HCT116 (cell line): Measurements from ENCODE around the gene CHD2. TPM values are rescaled to one million over a fixed set of nuclear protein-coding genes. Genes with fewer than 3 reads are reported as not detected.

Experiments used
- ATAC-seq: fragments of 200-7000 bp; cut with Tn5 transposase; 2 replicates; pipeline ENCODE4 v1.9.1; 2020; ENCODE audit warnings: mild to moderate bottlenecking, moderate library complexity
- BruUV-seq: library from RNA; stranded (reverse); fragments of 400-500 nt; replicated peaks from 2 replicates; lab custom pipeline; 2021; lab: Mats Ljungman, UMichigan
- CTCF ChIA-PET: fragments of 300-600 bp; sonication (Branson Sonifier 250); formaldehyde crosslinking; loops from one replicate; lab custom pipeline; 2021; ENCODE audit warnings: antibody characterized with exemption; lab: Charles Lee
- POLR2A ChIA-PET: fragments of 300-600, 350-600 bp; sonication (Branson Sonifier 250); formaldehyde crosslinking; loops from one replicate; lab custom pipeline; 2021; ENCODE audit warnings: antibody characterized with exemption; lab: Charles Lee
- RAD21 ChIA-PET, 2 experiments: fragments of 300-600 bp; sonication (Branson Sonifier 250); formaldehyde crosslinking; loops; one replicate each; lab custom pipeline; 2023; ENCODE audit warnings: low total read pairs in 2 of 2; ENCODE audit not compliant: uncharacterized antibody in 2 of 2, unreplicated experiment in 2 of 2, low non-redundant PET in 1 of 2; lab: Charles Lee
- DNase-seq: peaks from one replicate; pipeline ENCODE4 v3.0.0-alpha.2; 2010; ENCODE audit warnings: low read depth, low spot score
- H2AFZ ChIP-seq: fragments of 200-600 bp; shearing (Covaris generic), sonication (generic); 2 replicates; pipeline ENCODE4 v1.6.1; 2017; ENCODE audit warnings: low read depth, mixed run types, mixed read lengths, antibody characterized with exemption, low read length; ENCODE audit not compliant: poor library complexity, severe bottlenecking
- H3K27ac ChIP-seq: 2 replicates; pipeline ENCODE4 v1.5.1; 2012; ENCODE audit warnings: low read depth, low read length
- H3K27me3 ChIP-seq: fragments of 200-600 bp; sonication (generic); 2 replicates; pipeline ENCODE4 v1.6.1; 2016; ENCODE audit warnings: mixed run types, low read length, mixed read lengths; ENCODE audit not compliant: insufficient read depth
- H3K36me3 ChIP-seq, 2 experiments: fragments of 200-500 bp in 1 of 2; fragments of 200-600 bp in 1 of 2; sonication (Bioruptor generic) in 1 of 2; sonication (generic) in 1 of 2; 2 replicates each; pipeline versions ENCODE4 v1.5.1 to v1.6.1; 2014 to 2016; ENCODE audit warnings: low read length in 2 of 2, inconsistent platforms in 1 of 2, mixed read lengths in 1 of 2, mixed run types in 1 of 2; ENCODE audit not compliant: insufficient read depth in 2 of 2, control insufficient read depth in 1 of 2
- H3K4me1 ChIP-seq, 2 experiments: fragments of 200-600 bp in 1 of 2; sonication (generic) in 1 of 2; 2 replicates each; pipeline versions ENCODE4 v1.5.1 to v1.6.1; 2012 to 2017; ENCODE audit warnings: low read length in 2 of 2, inconsistent platforms in 1 of 2, mild to moderate bottlenecking in 1 of 2, mixed read lengths in 1 of 2, mixed run types in 1 of 2, moderate library complexity in 1 of 2; ENCODE audit not compliant: insufficient read depth in 2 of 2, control insufficient read depth in 1 of 2
- H3K4me2 ChIP-seq: fragments of 200-600 bp; sonication (generic); 2 replicates; pipeline ENCODE4 v1.6.1; 2017; ENCODE audit warnings: mixed run types, low read length, mixed read lengths
- H3K4me3 ChIP-seq, 2 experiments: fragments of 200-600 bp in 1 of 2; sonication (generic) in 1 of 2; replicated peaks in 1 of 2; 2 replicates each; pipeline ENCODE4 v1.5.1; 2011 to 2016; ENCODE audit warnings: low read length in 2 of 2, control low read depth in 1 of 2, low read depth in 1 of 2, mild to moderate bottlenecking in 1 of 2, mixed read lengths in 1 of 2, mixed run types in 1 of 2
- H3K79me2 ChIP-seq: fragments of 200-600 bp; sonication (generic); 2 replicates; pipeline ENCODE4 v1.6.1; 2017; ENCODE audit warnings: mild to moderate bottlenecking, mixed run types, low read length, moderate library complexity, mixed read lengths; ENCODE audit not compliant: insufficient read depth
- H3K9ac ChIP-seq: fragments of 200-600 bp; sonication (generic); 2 replicates; pipeline ENCODE4 v1.6.1; 2016; ENCODE audit warnings: low read length, mixed read lengths
- H3K9me2 ChIP-seq: fragments of 200-600 bp; sonication (generic), shearing (Covaris generic); 2 replicates; pipeline ENCODE4 v1.6.1; 2017; ENCODE audit warnings: mixed run types, mild to moderate bottlenecking, moderate library complexity; ENCODE audit not compliant: insufficient read depth
- H3K9me3 ChIP-seq, 2 experiments: fragments of 200-500 bp in 1 of 2; fragments of 200-600 bp in 1 of 2; sonication (Bioruptor generic) in 1 of 2; sonication (generic) in 1 of 2; 2 replicates each; pipeline ENCODE4 v1.6.1; 2014 to 2017; ENCODE audit warnings: low read length in 2 of 2, mixed read lengths in 2 of 2, inconsistent platforms in 1 of 2, low read depth in 1 of 2, mild to moderate bottlenecking in 1 of 2, mixed run types in 1 of 2, moderate library complexity in 1 of 2; ENCODE audit not compliant: control insufficient read depth in 1 of 2, insufficient read depth in 1 of 2
- H4K20me1 ChIP-seq: fragments of 200-600 bp; sonication (generic), shearing (Covaris generic); 2 replicates; pipeline ENCODE4 v1.6.1; 2017; ENCODE audit warnings: mixed run types, mild to moderate bottlenecking, moderate library complexity; ENCODE audit not compliant: insufficient read depth
- CBX3 ChIP-seq: IDR thresholded peaks from 2 replicates; pipeline ENCODE4 v1.6.1; 2012; ENCODE audit warnings: low read depth
- ELF1 ChIP-seq: IDR thresholded peaks from 2 replicates; pipeline ENCODE4 v1.6.1; 2012; ENCODE audit warnings: low read depth, borderline replicate concordance
- EZH2 ChIP-seq: fragments of 200-600 bp; sonication (generic); IDR thresholded peaks from 2 replicates; pipeline ENCODE4 v1.6.1; 2017; ENCODE audit warnings: antibody characterized with exemption, mixed run types
- FOSL1 ChIP-seq: IDR thresholded peaks from 2 replicates; pipeline ENCODE4 v1.6.1; 2012; ENCODE audit warnings: low read depth
- JUND ChIP-seq: IDR thresholded peaks from 2 replicates; pipeline ENCODE4 v1.6.1; 2012
- MAX ChIP-seq: IDR thresholded peaks from 2 replicates; pipeline ENCODE4 v1.6.1; 2012
- POLR2A ChIP-seq: IDR thresholded peaks from 2 replicates; pipeline ENCODE4 v1.7.0; 2011; ENCODE audit warnings: borderline replicate concordance; ENCODE audit not compliant: insufficient read depth, insufficient read length; ENCODE audit errors: extremely low read depth
- POLR2AphosphoS5 ChIP-seq: IDR thresholded peaks from 2 replicates; pipeline ENCODE4 v1.6.1; 2011; ENCODE audit warnings: mild to moderate bottlenecking, low read depth, low read length, moderate library complexity
- RAD21 ChIP-seq: IDR thresholded peaks from 2 replicates; pipeline ENCODE4 v1.6.1; 2012; ENCODE audit warnings: low read depth, mild to moderate bottlenecking
- SIN3A ChIP-seq: IDR thresholded peaks from 2 replicates; pipeline ENCODE4 v1.6.1; 2012; ENCODE audit warnings: low read depth
- SP1 ChIP-seq: IDR thresholded peaks from 2 replicates; pipeline ENCODE4 v1.6.1; 2012; ENCODE audit warnings: low read depth
- SRF ChIP-seq: IDR thresholded peaks from 2 replicates; pipeline ENCODE4 v1.6.1; 2012; ENCODE audit warnings: low read depth
- TCF7L2 ChIP-seq: IDR thresholded peaks from 2 replicates; pipeline ENCODE4 v1.7.0; 2011; ENCODE audit warnings: borderline replicate concordance, inconsistent platforms; ENCODE audit not compliant: insufficient read depth, insufficient read length; ENCODE audit errors: extremely low read depth
- YY1 ChIP-seq: IDR thresholded peaks from 2 replicates; pipeline ENCODE4 v1.6.1; 2011; ENCODE audit warnings: low read length, low read depth, moderate library complexity, mild to moderate bottlenecking; ENCODE audit not compliant: insufficient replicate concordance; ENCODE audit errors: extremely low read depth
- ZBTB33 ChIP-seq: IDR thresholded peaks from 2 replicates; pipeline ENCODE4 v1.6.1; 2011; ENCODE audit warnings: mild to moderate bottlenecking, low read length, moderate library complexity; ENCODE audit not compliant: insufficient replicate concordance; ENCODE audit errors: extremely low read depth
- ZNF274 ChIP-seq: fragments of 200-500 bp; sonication (Bioruptor generic); IDR thresholded peaks from 2 replicates; pipeline ENCODE4 v1.6.1; 2014; ENCODE audit warnings: mild to moderate bottlenecking, low read depth, low read length, inconsistent platforms
- intact Hi-C: fragments of 100-400 bp; cut with micrococcal nuclease; formaldehyde crosslinking; loops from 2 replicates; pipeline ENCODE4 v1.10.0; 2022
- total RNA-seq: library from RNA; stranded (reverse); gene quantifications from one replicate; pipeline ENCODE4 v1.2.1, GENCODE V29; 2021; ENCODE audit not compliant: unreplicated experiment
- TF ChIP-seq, protein P1 (sequence below): IDR thresholded peaks from 2 replicates; pipeline ENCODE4 v1.6.1; 2012
- TF ChIP-seq, protein P2 (sequence below), 3 experiments: fragments of 200-600 bp in 1 of 3; sonication (generic) in 1 of 3; IDR thresholded peaks in 2 of 3; conservative IDR thresholded peaks in 1 of 3; 2 replicates each; pipeline ENCODE4 v1.5.1; 2012 to 2017; ENCODE audit warnings: low read depth in 2 of 3, low read length in 2 of 3, antibody characterized with exemption in 1 of 3, borderline replicate concordance in 1 of 3, control low read depth in 1 of 3, mild to moderate bottlenecking in 1 of 3, mixed read lengths in 1 of 3, mixed run types in 1 of 3, moderate library complexity in 1 of 3; ENCODE audit not compliant: insufficient read depth in 1 of 3

Gene CHD2
- total RNA-seq, 1 experiment from 2014 or later: 116 TPM

DNA sequence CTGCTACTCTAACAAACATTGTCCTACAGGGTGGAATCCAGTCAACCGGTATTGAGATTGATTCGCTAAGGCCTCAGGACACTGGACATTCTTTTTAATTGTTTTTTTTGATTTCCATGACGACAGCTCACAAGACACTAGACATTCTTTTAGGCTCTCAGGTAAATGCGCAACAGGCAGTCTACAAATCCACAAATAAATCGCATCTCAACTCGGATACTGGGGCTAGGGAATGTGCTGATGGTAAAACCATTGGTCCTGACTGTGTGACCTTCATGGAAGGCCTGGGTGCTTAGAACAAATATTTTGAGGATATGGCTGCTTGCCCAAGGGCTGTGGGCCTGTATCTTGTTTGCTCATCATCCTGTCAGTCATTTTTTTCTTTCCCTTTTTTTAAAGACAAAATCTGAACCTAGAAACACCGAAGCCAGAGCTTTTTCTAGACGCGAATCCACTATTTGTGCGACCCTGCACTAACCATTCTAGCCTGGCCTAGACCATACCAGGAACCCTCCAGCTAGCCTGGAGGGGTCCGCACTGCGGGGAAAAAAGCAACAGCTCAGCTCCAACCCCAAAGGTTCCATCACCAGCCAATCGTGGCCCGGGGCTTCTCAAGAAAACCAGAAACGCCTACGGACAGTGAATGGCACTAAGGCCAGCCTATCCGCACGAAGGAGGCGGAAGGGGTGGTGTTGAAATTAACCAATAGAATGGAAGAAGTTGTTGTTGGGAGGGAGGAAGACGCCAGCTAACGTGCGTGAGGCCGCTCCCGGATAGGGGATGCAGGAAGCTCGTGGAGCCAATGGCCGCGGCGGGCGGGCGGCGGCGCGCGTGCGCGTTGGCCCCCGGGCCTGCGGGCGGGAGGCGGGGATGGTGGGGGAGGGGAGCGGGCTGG is 18.1 kb upstream of the CHD2 start (continued):
- TF ChIP-seq, protein P1, sequence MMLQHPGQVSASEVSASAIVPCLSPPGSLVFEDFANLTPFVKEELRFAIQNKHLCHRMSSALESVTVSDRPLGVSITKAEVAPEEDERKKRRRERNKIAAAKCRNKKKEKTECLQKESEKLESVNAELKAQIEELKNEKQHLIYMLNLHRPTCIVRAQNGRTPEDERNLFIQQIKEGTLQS: no peak
- TF ChIP-seq RAD21: no peak
- no peak for TF ChIP-seq SIN3A
- TF ChIP-seq FOSL1: no peak
- TF ChIP-seq POLR2A: peak; percentile 79
- no peak; the same call in 1 of the 2 replicates for TF ChIP-seq ELF1
- no peak for TF ChIP-seq ZNF274
- TF ChIP-seq POLR2AphosphoS5: peak; percentile 81
- TF ChIP-seq SP1: peak; percentile 99
- TF ChIP-seq EZH2: no peak
- peak; percentile 65; the same call in 1 of the 2 replicates for TF ChIP-seq SRF
- TF ChIP-seq JUND: no peak
- no peak for TF ChIP-seq TCF7L2
- TF ChIP-seq CBX3: no peak

GRCh38 chr15:92882697-92883162 is 17.4 kb upstream of the CHD2 start:
- CTCF ChIA-PET: interaction anchor here (1.0 to 2.3 kb wide), 5 partner anchors 12 to 86 kb away, joined by 3 to 17 read pairs (median 7); partner anchors contain the start of gene CHD2
- RAD21 ChIA-PET: interaction anchor here (0.7 to 1.5 kb wide), 5 partner anchors 51 to 81 kb away, joined by 3 to 6 read pairs (median 5); no protein-coding TSS in a partner anchor
- Histone ChIP-seq H3K9me2 (no peaks in the 10 kb centered on the region), H3K79me2 (peaks cover 49% of the 10 kb centered on the region), H4K20me1 (no peaks in the 10 kb centered on the region; the same call in 1 of the 2 replicates), H3K4me2 (peak overlapping the region; percentile 84), H3K9me3 (no peaks in the 10 kb centered on the region), H3K36me3 (peaks cover 22 to 28% of the 10 kb centered on the region in 2 experiments), H3K27me3 (no peaks in the 10 kb centered on the region), H3K4me3 (peak overlapping the region; percentile 85 to 95), H3K9ac (peak overlapping the region; percentile 96), H3K27ac (peak overlapping the region; percentile 96), H2AFZ (no peak overlapping the region), H3K4me1 (peaks cover 15 to 26% of the 10 kb centered on the region in 2 experiments; a peak in 3 of 4 replicates)
- ATAC-seq (peak; percentile 85), DNase-seq (no peak)
- intact Hi-C loops: loop anchor here (2.0 to 5.0 kb wide), 2 partner anchors 60 to 74 kb away; no protein-coding TSS in a partner anchor
- POLR2A ChIA-PET: interaction anchor here (0.6 to 3.8 kb wide), 31 partner anchors 8 to 85 kb away, joined by 3 to 93 read pairs (median 5); partner anchors contain the start of gene CHD2
- no TSS peak for BruUV-seq
- TF ChIP-seq YY1 (peak; percentile 91), ZBTB33 (no peak), SIN3A (0 out of 2 replicates have a peak, but pooled peaks have one; percentile 18), CBX3 (no peak), MAX (peak; percentile 33), TCF7L2 (no peak)
- TF ChIP-seq, protein P2, sequence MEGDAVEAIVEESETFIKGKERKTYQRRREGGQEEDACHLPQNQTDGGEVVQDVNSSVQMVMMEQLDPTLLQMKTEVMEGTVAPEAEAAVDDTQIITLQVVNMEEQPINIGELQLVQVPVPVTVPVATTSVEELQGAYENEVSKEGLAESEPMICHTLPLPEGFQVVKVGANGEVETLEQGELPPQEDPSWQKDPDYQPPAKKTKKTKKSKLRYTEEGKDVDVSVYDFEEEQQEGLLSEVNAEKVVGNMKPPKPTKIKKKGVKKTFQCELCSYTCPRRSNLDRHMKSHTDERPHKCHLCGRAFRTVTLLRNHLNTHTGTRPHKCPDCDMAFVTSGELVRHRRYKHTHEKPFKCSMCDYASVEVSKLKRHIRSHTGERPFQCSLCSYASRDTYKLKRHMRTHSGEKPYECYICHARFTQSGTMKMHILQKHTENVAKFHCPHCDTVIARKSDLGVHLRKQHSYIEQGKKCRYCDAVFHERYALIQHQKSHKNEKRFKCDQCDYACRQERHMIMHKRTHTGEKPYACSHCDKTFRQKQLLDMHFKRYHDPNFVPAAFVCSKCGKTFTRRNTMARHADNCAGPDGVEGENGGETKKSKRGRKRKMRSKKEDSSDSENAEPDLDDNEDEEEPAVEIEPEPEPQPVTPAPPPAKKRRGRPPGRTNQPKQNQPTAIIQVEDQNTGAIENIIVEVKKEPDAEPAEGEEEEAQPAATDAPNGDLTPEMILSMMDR (IDR thresholded peaks at IDR 0.05 in 2 of 3, conservative IDR thresholded peaks at IDR 0.05 in 1 of 3; ENCODE audit: borderline replicate concordance in 1 of 3, insufficient read depth in 1 of 3, low read depth in 2 of 3, low read length in 2 of 3): no peak
